ENCODE results near the gene DPM3. TPM values are rescaled to one million over a fixed set of nuclear protein-coding genes. Genes with fewer than 3 reads are reported as not detected.

Gene DPM3
- total and polyA plus RNA-seq, 7 donors, result 29.2 to 220 (median 143) TPM

DNA sequence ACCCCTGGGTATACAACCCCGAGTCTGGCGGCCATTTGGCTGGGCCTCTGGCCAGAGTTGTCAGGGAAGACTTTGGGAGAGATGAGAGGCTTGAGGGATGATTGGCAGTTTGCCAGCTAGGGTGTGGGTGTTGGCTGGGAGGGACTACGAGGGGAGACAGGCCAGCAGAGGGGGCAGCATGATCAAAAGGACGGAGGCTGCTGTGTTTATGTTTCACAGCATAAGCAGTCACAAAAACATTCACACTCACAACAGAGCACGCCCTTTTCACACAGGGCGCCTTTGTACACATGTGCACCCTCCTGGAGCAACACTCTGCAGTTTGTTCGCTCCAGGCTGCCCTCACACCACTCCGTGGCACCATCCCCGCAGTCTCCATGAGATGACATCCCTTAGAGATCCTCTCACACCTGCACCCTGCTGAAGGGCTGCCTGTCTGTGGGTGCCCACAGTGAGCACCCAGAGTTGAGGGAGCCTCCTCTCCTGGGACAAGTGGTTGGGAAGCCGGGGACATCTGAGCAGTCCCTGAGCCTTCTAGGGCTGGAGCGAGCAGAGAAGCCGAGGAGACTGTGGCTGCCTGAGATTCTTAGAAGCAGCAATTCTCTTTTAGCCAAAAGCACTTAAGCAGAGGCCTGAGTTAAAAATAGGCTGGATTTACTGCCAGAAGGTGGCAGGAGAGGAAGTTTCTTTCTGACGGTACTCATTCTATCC lies 46.3 kb downstream of the DPM3 start:
- 9 to 29% methylated on average over 13 of the region's 13 CpGs for WGBS, 2 donors
- H3K9me3 ChIP-seq, result no peaks in the 10 kb centered on the region
- intact Hi-C loops (cut with DNase I), result no loop called here
- peak; percentile 71 for DNase-seq
- TF ChIP-seq POLR2AphosphoS5 (IDR thresholded peaks at IDR 0.05) (no peak), POLR2A (IDR thresholded peaks at IDR 0.05) (no peak), EP300 (IDR thresholded peaks at IDR 0.05) (no peak)
- TF ChIP-seq, protein P1, sequence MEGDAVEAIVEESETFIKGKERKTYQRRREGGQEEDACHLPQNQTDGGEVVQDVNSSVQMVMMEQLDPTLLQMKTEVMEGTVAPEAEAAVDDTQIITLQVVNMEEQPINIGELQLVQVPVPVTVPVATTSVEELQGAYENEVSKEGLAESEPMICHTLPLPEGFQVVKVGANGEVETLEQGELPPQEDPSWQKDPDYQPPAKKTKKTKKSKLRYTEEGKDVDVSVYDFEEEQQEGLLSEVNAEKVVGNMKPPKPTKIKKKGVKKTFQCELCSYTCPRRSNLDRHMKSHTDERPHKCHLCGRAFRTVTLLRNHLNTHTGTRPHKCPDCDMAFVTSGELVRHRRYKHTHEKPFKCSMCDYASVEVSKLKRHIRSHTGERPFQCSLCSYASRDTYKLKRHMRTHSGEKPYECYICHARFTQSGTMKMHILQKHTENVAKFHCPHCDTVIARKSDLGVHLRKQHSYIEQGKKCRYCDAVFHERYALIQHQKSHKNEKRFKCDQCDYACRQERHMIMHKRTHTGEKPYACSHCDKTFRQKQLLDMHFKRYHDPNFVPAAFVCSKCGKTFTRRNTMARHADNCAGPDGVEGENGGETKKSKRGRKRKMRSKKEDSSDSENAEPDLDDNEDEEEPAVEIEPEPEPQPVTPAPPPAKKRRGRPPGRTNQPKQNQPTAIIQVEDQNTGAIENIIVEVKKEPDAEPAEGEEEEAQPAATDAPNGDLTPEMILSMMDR (IDR thresholded peaks at IDR 0.05), result peak in 2 of 4 experiments; percentile 38 to 41
- H3K4me3 ChIP-seq, result peak overlapping the region in 1 of 4 donors; percentile 6
- H3K27me3 ChIP-seq, result no peaks in the 10 kb centered on the region
- no peaks in the 10 kb centered on the region for H3K36me3 ChIP-seq
- peaks cover 0 to 29% (median 24%) of the 10 kb centered on the region in 4 donors for H3K4me1 ChIP-seq
- peak overlapping the region; percentile 69 to 76 (median 70) for H3K27ac ChIP-seq

DNA sequence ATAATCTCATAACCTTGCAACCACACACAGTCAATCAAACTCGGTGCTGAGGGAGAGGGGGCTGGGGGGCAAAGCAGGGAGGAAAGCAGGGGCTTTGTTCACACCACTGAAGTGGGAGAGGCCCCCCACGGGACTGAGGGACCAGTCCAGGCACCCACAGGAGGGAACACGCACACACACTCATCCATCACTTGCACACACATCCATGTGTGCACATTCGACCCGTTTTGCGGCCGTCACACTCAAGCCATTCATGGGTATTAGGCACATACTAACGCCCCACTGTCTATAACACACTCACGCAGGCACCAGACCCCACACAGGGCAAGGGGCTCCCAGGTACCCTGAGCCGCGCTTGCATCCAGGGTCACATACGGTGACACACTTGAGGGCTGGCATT lies 47.7 kb downstream of the DPM3 start:
- Histone ChIP-seq H3K36me3 (no peaks in the 10 kb centered on the region), H3K4me1 (peaks cover 0 to 29% (median 24%) of the 10 kb centered on the region in 4 donors), H3K4me3 (no peak overlapping the region), H3K27me3 (no peaks in the 10 kb centered on the region), H3K27ac (no peak overlapping the region), H3K9me3 (no peaks in the 10 kb centered on the region)
- intact Hi-C loops (cut with DNase I), result no loop called here
- TF ChIP-seq, protein P1 (IDR thresholded peaks at IDR 0.05), result no peak
- TF ChIP-seq POLR2A (IDR thresholded peaks at IDR 0.05), result no peak
- TF ChIP-seq POLR2AphosphoS5 (IDR thresholded peaks at IDR 0.05), result no peak
- TF ChIP-seq EP300 (IDR thresholded peaks at IDR 0.05), result no peak
- 91 to 92% methylated on average over 12 of the region's 12 CpGs for WGBS, 2 donors
- no peak for DNase-seq

DNA sequence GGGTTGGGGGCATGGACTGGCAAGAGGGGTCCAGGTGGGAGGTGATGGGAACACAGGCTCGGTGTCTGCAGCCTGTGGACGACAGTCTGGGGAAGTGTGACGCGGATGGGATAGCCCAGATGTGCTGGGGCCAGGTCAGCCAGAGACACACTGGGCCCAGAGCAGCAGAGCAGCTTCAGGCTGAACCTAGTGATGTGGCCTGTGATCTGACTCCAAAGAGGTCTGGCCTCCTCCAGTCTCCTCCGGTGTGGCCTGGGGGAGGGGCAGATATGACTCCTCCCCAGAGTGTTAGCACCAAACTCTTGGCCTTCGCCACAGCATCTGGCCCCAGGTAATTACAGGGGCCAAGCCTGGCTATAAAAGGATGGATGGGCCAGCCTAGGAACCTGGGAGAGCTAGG lies 48.2 kb downstream of the DPM3 start:
- intact Hi-C loops (cut with DNase I), result no loop called here
- peaks cover 0 to 29% (median 24%) of the 10 kb centered on the region in 4 donors for H3K4me1 ChIP-seq
- H3K27me3 ChIP-seq, result no peaks in the 10 kb centered on the region
- no peaks in the 10 kb centered on the region for H3K36me3 ChIP-seq
- no peak overlapping the region for H3K27ac ChIP-seq
- TF ChIP-seq POLR2A (IDR thresholded peaks at IDR 0.05) (no peak), EP300 (IDR thresholded peaks at IDR 0.05) (no peak), POLR2AphosphoS5 (IDR thresholded peaks at IDR 0.05) (no peak)
- H3K9me3 ChIP-seq, result no peaks in the 10 kb centered on the region
- DNase-seq, result no peak
- WGBS, 2 donors, result 69 to 85% methylated on average over 6 of the region's 6 CpGs
- H3K4me3 ChIP-seq, result no peak overlapping the region

DNA sequence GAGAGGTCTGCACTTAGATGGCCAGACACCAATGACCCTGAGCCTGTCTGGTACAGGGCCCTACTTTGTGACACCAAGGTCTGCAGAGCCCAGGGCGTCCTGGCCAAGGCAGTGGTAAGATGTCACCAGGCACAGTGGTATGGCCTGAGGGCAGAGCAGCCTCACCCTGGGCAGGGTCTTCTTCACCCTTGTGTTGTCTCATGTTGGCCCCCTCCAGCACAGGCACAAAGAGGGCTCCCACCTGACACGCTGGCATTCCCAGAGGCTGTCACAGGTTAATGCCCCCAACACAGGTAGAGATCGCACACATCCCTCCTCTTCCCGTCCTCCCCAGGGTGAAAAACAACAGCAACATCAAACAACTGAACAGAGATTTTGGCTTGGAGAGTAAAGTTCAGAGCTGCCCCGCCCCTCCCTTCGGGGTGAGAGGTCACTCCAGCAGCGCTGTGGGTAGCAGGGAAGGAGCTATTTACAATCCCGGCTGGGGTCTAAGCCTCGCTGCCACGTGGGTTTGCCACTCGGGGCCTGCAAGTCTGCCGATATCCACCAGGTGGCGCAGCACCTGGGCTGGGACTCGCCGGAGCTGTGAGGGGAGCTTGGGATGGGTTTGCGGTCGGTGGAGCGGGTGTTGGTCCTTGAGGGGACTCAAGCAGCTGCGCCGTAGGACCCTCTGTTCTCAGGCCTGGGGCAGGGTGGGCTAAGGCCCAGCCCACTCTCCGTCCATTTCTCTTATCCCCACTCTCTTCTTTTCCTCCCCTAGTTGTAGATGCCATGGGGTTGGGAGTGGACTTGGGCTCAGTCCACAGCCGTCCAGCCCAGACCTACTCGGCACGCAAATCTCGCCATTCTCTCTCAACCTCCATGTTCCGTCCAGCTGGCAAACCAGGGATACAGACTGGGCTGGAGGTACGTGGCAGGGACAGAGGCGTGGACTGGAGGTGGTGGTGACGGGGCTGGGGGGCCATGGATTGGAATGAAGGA lies 49.0 kb downstream of the DPM3 start:
- DNase-seq, result peak; percentile 89
- intact Hi-C loops (cut with DNase I), result loop anchor here (1.0 to 2.0 kb wide), 3 partner anchors 35 to 77 kb away; partner anchors contain the start of genes EFNA1 and SLC50A1
- H3K4me1 ChIP-seq, result peaks cover 0 to 29% (median 26%) of the 10 kb centered on the region in 4 donors
- H3K9me3 ChIP-seq, result no peaks in the 10 kb centered on the region
- TF ChIP-seq POLR2A (IDR thresholded peaks at IDR 0.05) (no peak), EP300 (IDR thresholded peaks at IDR 0.05) (no peak), POLR2AphosphoS5 (IDR thresholded peaks at IDR 0.05) (no peak)
- TF ChIP-seq, protein P1 (IDR thresholded peaks at IDR 0.05), result peak; percentile 96 to 99 (median 98)
- H3K27ac ChIP-seq, result no peak overlapping the region
- no peaks in the 10 kb centered on the region for H3K36me3 ChIP-seq
- no peak overlapping the region for H3K4me3 ChIP-seq
- WGBS, 2 donors, result 12 to 28% methylated on average over 29 of the region's 29 CpGs
- H3K27me3 ChIP-seq, result no peaks in the 10 kb centered on the region

Small RNA genes within 50 kb of the gene (small RNA-seq; reads per million reads assigned to genes)
- gene HMGN2P18 (0 reads per million in 3 donors), gene RF00019 (0 reads per million in 3 donors)

Other genes with a start within 250 kb of the DPM3 start
- gene PMVK, start 203.8 kb downstream of the DPM3 start, total RNA-seq, result 10 to 100 TPM; 11.1 to 19.6 (median 13.7) TPM
- gene PMVK, start 203.8 kb downstream of the DPM3 start, polyA plus RNA-seq, result 10 to 100 TPM; 53.1 to 54.1 (median 53.2) TPM
- 100 to 1,000 TPM; 178 to 251 (median 201) TPM for gene PBXIP1, start 184.4 kb downstream of the DPM3 start, total RNA-seq
- gene PBXIP1, start 184.4 kb downstream of the DPM3 start, polyA plus RNA-seq, result 10 to 100 TPM in 2 of 3 donors, 1 to 10 TPM in 1; 8.3 to 66.2 (median 13.2) TPM
- 10 to 100 TPM; 15.0 to 23.3 (median 16.6) TPM for gene PYGO2, start 178.7 kb downstream of the DPM3 start, total RNA-seq
- 10 to 100 TPM; 13.6 to 26.9 (median 16.8) TPM for gene PYGO2, start 178.7 kb downstream of the DPM3 start, polyA plus RNA-seq
- 10 to 100 TPM; 49.2 to 80.4 (median 57.0) TPM for gene SHC1, start 169.8 kb downstream of the DPM3 start, total RNA-seq
- 10 to 100 TPM; 58.5 to 75.2 (median 63.1) TPM for gene SHC1, start 169.8 kb downstream of the DPM3 start, polyA plus RNA-seq
- gene CKS1B, start 165.8 kb downstream of the DPM3 start, total RNA-seq, result 10 to 100 TPM; 10.2 to 35.7 (median 25.7) TPM
- 100 to 1,000 TPM in 1 of 3 donors, 10 to 100 TPM in 2; 73.3 to 104 (median 95.5) TPM for gene CKS1B, start 165.8 kb downstream of the DPM3 start, polyA plus RNA-seq
- 10 to 100 TPM; 17.5 to 22.8 (median 18.5) TPM for gene FLAD1, start 157.2 kb downstream of the DPM3 start, total RNA-seq
- 10 to 100 TPM; 24.6 to 36.5 (median 27.7) TPM for gene FLAD1, start 157.2 kb downstream of the DPM3 start, polyA plus RNA-seq
- not detected for gene LENEP, start 146.9 kb downstream of the DPM3 start, total RNA-seq
- gene LENEP, start 146.9 kb downstream of the DPM3 start, polyA plus RNA-seq, result under 1 TPM in 1 of 3 donors, not detected in 2; 0.39 TPM
- 10 to 100 TPM; 24.4 to 35.3 (median 29.5) TPM for gene ZBTB7B, start 137.7 kb downstream of the DPM3 start, total RNA-seq
- 100 to 1,000 TPM in 2 of 3 donors, 10 to 100 TPM in 1; 71.5 to 342 (median 141) TPM for gene ZBTB7B, start 137.7 kb downstream of the DPM3 start, polyA plus RNA-seq
- under 1 TPM in 3 of 4 donors, not detected in 1; 0.27 to 0.49 (median 0.36) TPM for gene DCST2, start 106.8 kb downstream of the DPM3 start, total RNA-seq
- gene DCST2, start 106.8 kb downstream of the DPM3 start, polyA plus RNA-seq, result 1 to 10 TPM in 1 of 3 donors, not detected in 2; 2.0 TPM
- gene DCST1, start 106.7 kb downstream of the DPM3 start, total RNA-seq, result under 1 TPM in 1 of 4 donors, not detected in 3; 0.16 TPM
- under 1 TPM in 1 of 3 donors, not detected in 2; 0.09 TPM for gene DCST1, start 106.7 kb downstream of the DPM3 start, polyA plus RNA-seq
- gene ADAM15, start 89.2 kb downstream of the DPM3 start, total RNA-seq, result 10 to 100 TPM; 42.6 to 66.7 (median 53.1) TPM
- gene ADAM15, start 89.2 kb downstream of the DPM3 start, polyA plus RNA-seq, result 100 to 1,000 TPM in 1 of 3 donors, 10 to 100 TPM in 2; 37.8 to 186 (median 55.9) TPM
- gene EFNA4, start 76.8 kb downstream of the DPM3 start, total RNA-seq, result 1 to 10 TPM; 1.6 to 5.0 (median 3.1) TPM
- gene EFNA4, start 76.8 kb downstream of the DPM3 start, polyA plus RNA-seq, result 10 to 100 TPM; 10.2 to 22.2 (median 12.0) TPM
- 1 to 10 TPM in 3 of 4 donors, under 1 TPM in 1; 0.27 to 3.0 (median 1.9) TPM for gene EFNA3, start 61.7 kb downstream of the DPM3 start, total RNA-seq
- 1 to 10 TPM; 8.4 to 9.0 (median 8.5) TPM for gene EFNA3, start 61.7 kb downstream of the DPM3 start, polyA plus RNA-seq
- 10 to 100 TPM; 15.5 to 22.5 (median 16.4) TPM for gene EFNA1, start 12.7 kb downstream of the DPM3 start, total RNA-seq
- gene EFNA1, start 12.7 kb downstream of the DPM3 start, polyA plus RNA-seq, result 100 to 1,000 TPM in 1 of 3 donors, 10 to 100 TPM in 2; 34.7 to 112 (median 48.1) TPM
- 10 to 100 TPM in 3 of 4 donors, 1 to 10 TPM in 1; 8.0 to 21.4 (median 14.0) TPM for gene SLC50A1, start 4.7 kb downstream of the DPM3 start, total RNA-seq
- 100 to 1,000 TPM in 1 of 3 donors, 10 to 100 TPM in 2; 46.8 to 151 (median 77.4) TPM for gene SLC50A1, start 4.7 kb downstream of the DPM3 start, polyA plus RNA-seq
- gene KRTCAP2, start 32.8 kb upstream of the DPM3 start, total RNA-seq, result 100 to 1,000 TPM in 3 of 4 donors, 10 to 100 TPM in 1; 72.9 to 119 (median 110) TPM
- 100 to 1,000 TPM in 2 of 3 donors, 10 to 100 TPM in 1; 74.2 to 245 (median 114) TPM for gene KRTCAP2, start 32.8 kb upstream of the DPM3 start, polyA plus RNA-seq
- gene TRIM46, start 33.3 kb upstream of the DPM3 start, total RNA-seq, result 1 to 10 TPM in 1 of 4 donors, under 1 TPM in 3; 0.16 to 3.0 (median 0.52) TPM
- gene TRIM46, start 33.3 kb upstream of the DPM3 start, polyA plus RNA-seq, result under 1 TPM in 2 of 3 donors, not detected in 1; 0.60 to 0.92 TPM
- 10 to 100 TPM in 3 of 4 donors, 1 to 10 TPM in 1; 9.6 to 43.5 (median 18.5) TPM for gene THBS3, start 67.4 kb upstream of the DPM3 start, total RNA-seq
- gene THBS3, start 67.4 kb upstream of the DPM3 start, polyA plus RNA-seq, result 10 to 100 TPM in 1 of 3 donors, 1 to 10 TPM in 2; 3.5 to 13.4 (median 6.0) TPM
- 10 to 100 TPM; 15.5 to 29.8 (median 27.7) TPM for gene MTX1, start 68.2 kb upstream of the DPM3 start, total RNA-seq
- 10 to 100 TPM; 51.7 to 69.7 (median 53.2) TPM for gene MTX1, start 68.2 kb upstream of the DPM3 start, polyA plus RNA-seq
- gene ENTREP3, start 115.0 kb upstream of the DPM3 start, total RNA-seq, result 10 to 100 TPM; 11.8 to 44.0 (median 16.0) TPM
- gene ENTREP3, start 115.0 kb upstream of the DPM3 start, polyA plus RNA-seq, result 10 to 100 TPM in 1 of 3 donors, 1 to 10 TPM in 2; 5.4 to 17.6 (median 6.5) TPM
- gene SCAMP3, start 121.8 kb upstream of the DPM3 start, total RNA-seq, result 10 to 100 TPM; 25.1 to 45.3 (median 36.5) TPM
- gene SCAMP3, start 121.8 kb upstream of the DPM3 start, polyA plus RNA-seq, result 10 to 100 TPM; 11.6 to 56.4 (median 22.8) TPM
- 10 to 100 TPM; 21.4 to 33.2 (median 25.3) TPM for gene CLK2, start 133.0 kb upstream of the DPM3 start, total RNA-seq
- gene CLK2, start 133.0 kb upstream of the DPM3 start, polyA plus RNA-seq, result 10 to 100 TPM in 2 of 3 donors, 1 to 10 TPM in 1; 7.2 to 45.9 (median 14.4) TPM
- 1 to 10 TPM; 1.2 to 5.5 (median 2.3) TPM for gene HCN3, start 136.9 kb upstream of the DPM3 start, total RNA-seq
- gene HCN3, start 136.9 kb upstream of the DPM3 start, polyA plus RNA-seq, result 1 to 10 TPM in 2 of 3 donors, under 1 TPM in 1; 0.69 to 8.6 (median 1.2) TPM
- not detected for gene PKLR, start 160.9 kb upstream of the DPM3 start, total RNA-seq
- under 1 TPM; under 0.01 to 0.69 (median 0.38) TPM for gene PKLR, start 160.9 kb upstream of the DPM3 start, polyA plus RNA-seq
- 10 to 100 TPM; 73.7 to 96.8 (median 81.3) TPM for gene FDPS, start 168.3 kb upstream of the DPM3 start, total RNA-seq
- 100 to 1,000 TPM; 144 to 570 (median 299) TPM for gene FDPS, start 168.3 kb upstream of the DPM3 start, polyA plus RNA-seq
- 10 to 100 TPM; 12.5 to 27.4 (median 16.0) TPM for gene RUSC1, start 180.4 kb upstream of the DPM3 start, total RNA-seq
- gene RUSC1, start 180.4 kb upstream of the DPM3 start, polyA plus RNA-seq, result 10 to 100 TPM; 48.3 to 76.3 (median 67.7) TPM